A549 (cell line): ENCODE measurements around the gene DIAPH2. TPM values are rescaled to one million over a fixed set of nuclear protein-coding genes. Genes with fewer than 3 reads are reported as not detected.
A peak's percentile ranks its signal among the peaks of the same experiment; 100 is the strongest.

ENCODE experiments used
- ATAC-seq, 2 experiments: fragments of 200-7000 bp in 1 of 2; fragments of >200 bp in 1 of 2; cut with Nextera tagmentation in 1 of 2; cut with Tn5 transposase in 1 of 2; 3 replicates each; pipeline versions ENCODE4 v1.8.0 to v1.9.1; 2018 to 2020; ENCODE audit warnings: mild to moderate bottlenecking in 1 of 2, moderate library complexity in 1 of 2
- CTCF ChIA-PET: fragments of 300-600 bp; sonication (Branson Sonifier 250); formaldehyde crosslinking; extraction: SDS; loops from one replicate; lab custom pipeline; 2021; ENCODE audit warnings: antibody characterized with exemption, inconsistent platforms; lab: Yijun Ruan, JAX
- POLR2A ChIA-PET: fragments of 350-600 bp; formaldehyde crosslinking; extraction: SDS; loops from one replicate; lab custom pipeline; 2021; ENCODE audit warnings: antibody characterized with exemption, inconsistent platforms; lab: Yijun Ruan, JAX
- DNase-seq, 2 experiments: peaks; one replicate each; pipeline versions ENCODE4 v3.0.0 to v3.0.0-alpha.2; 2011 to 2016; ENCODE audit warnings: low read depth in 1 of 2, low spot score in 1 of 2
- FAIRE-seq: peaks from 2 replicates; lab custom pipeline; 2011; peaks lifted over from hg19 to GRCh38; lab: Jason Lieb, UNC
- H3K27ac ChIP-seq, 2 experiments: fragments of >200 bp; sonication (Bioruptor Twin); formaldehyde crosslinking; 3 replicates each; pipeline ENCODE4 v1.5.1; 2016 to 2017
- H3K4me1 ChIP-seq: fragments of >200 bp; sonication (Bioruptor Twin); formaldehyde crosslinking; 3 replicates; pipeline ENCODE4 v1.6.1; 2016
- H3K4me2 ChIP-seq: fragments of >200 bp; sonication (Bioruptor Twin); formaldehyde crosslinking; 3 replicates; pipeline ENCODE4 v1.6.1; 2016
- H3K4me3 ChIP-seq: fragments of >200 bp; sonication (Bioruptor Twin); formaldehyde crosslinking; 3 replicates; pipeline ENCODE4 v1.5.1; 2016
- H3K9me3 ChIP-seq: fragments of >200 bp; sonication (Bioruptor Twin); formaldehyde crosslinking; 3 replicates; pipeline ENCODE4 v1.6.1; 2016
- BCL3 ChIP-seq: fragments of >200 bp; sonication (Bioruptor Twin); formaldehyde crosslinking; IDR thresholded peaks from 3 replicates; pipeline ENCODE4 v1.6.1; 2016
- CBX8 ChIP-seq: fragments of 200-600 bp; sonication (generic); IDR thresholded peaks from 2 replicates; pipeline ENCODE4 v1.6.1; 2016
- CEBPB ChIP-seq, 2 experiments: fragments of >200 bp in 1 of 2; sonication (Bioruptor Twin) in 1 of 2; formaldehyde crosslinking in 1 of 2; IDR thresholded peaks; 2 replicates each; pipeline ENCODE4 v1.6.1; 2012 to 2016
- EHF ChIP-seq: fragments of 250-450 bp; sonication (Bioruptor Pico); IDR thresholded peaks from 2 replicates; pipeline ENCODE4 v1.5.0; 2020; ENCODE audit warnings: mild to moderate bottlenecking
- EHMT2 ChIP-seq: fragments of 200-600 bp; sonication (generic); IDR thresholded peaks from 2 replicates; pipeline ENCODE4 v1.6.1; 2016; ENCODE audit warnings: antibody characterized with exemption, low read depth, mild to moderate bottlenecking, moderate library complexity
- FOSL2 ChIP-seq, 2 experiments: fragments of 450-650 bp in 1 of 2; fragments of >200 bp in 1 of 2; sonication (Bioruptor Twin) in 1 of 2; formaldehyde crosslinking; IDR thresholded peaks; 2 replicates each; pipeline versions ENCODE4 v1.5.0 to v1.6.1; 2016 to 2020; ENCODE audit warnings: mild to moderate bottlenecking in 1 of 2, moderate library complexity in 1 of 2
- HES2 ChIP-seq: fragments of >200 bp; sonication (Bioruptor Twin); formaldehyde crosslinking; IDR thresholded peaks from 2 replicates; pipeline ENCODE4 v1.6.1; 2016
- HOXB13 ChIP-seq: fragments of 250-450 bp; sonication (Bioruptor Pico); IDR thresholded peaks from 2 replicates; pipeline ENCODE4 v1.5.0; 2020; ENCODE audit warnings: low read depth, mild to moderate bottlenecking, moderate library complexity
- JUN ChIP-seq, 2 experiments: fragments of >200 bp; sonication (Bioruptor Twin); formaldehyde crosslinking; IDR thresholded peaks; 2 replicates in 1 of 2; 3 replicates in 1 of 2; pipeline ENCODE4 v1.6.1; 2016 to 2017
- MAX ChIP-seq: IDR thresholded peaks from 2 replicates; pipeline ENCODE4 v1.6.1; 2012
- MYC ChIP-seq: IDR thresholded peaks from 2 replicates; pipeline ENCODE4 v1.6.1; 2012; ENCODE audit warnings: mild to moderate bottlenecking, inconsistent platforms, low read length, improper control_type of control experiment, borderline replicate concordance
- NFE2L2 ChIP-seq: fragments of 150-350 bp; conservative IDR thresholded peaks from 2 replicates; pipeline ENCODE4 v1.6.1; 2014; ENCODE audit warnings: low read length
- PBX3 ChIP-seq: IDR thresholded peaks from 2 replicates; pipeline ENCODE4 v1.6.1; 2012
- PHF8 ChIP-seq: fragments of 200-600 bp; sonication (generic); IDR thresholded peaks from 2 replicates; pipeline ENCODE4 v1.6.1; 2016; ENCODE audit warnings: low read depth, mild to moderate bottlenecking, antibody characterized with exemption, moderate library complexity, borderline replicate concordance
- RNF2 ChIP-seq: fragments of 200-600 bp; sonication (generic); IDR thresholded peaks from 2 replicates; pipeline ENCODE4 v1.6.1; 2016; ENCODE audit warnings: low read depth, mild to moderate bottlenecking, antibody characterized with exemption, moderate library complexity, borderline replicate concordance
- ZFP36 ChIP-seq: fragments of 450-650 bp; IDR thresholded peaks from 2 replicates; pipeline ENCODE4 v1.6.1; 2014; ENCODE audit warnings: borderline replicate concordance; ENCODE audit not compliant: partially characterized antibody
- ZNF302 ChIP-seq: fragments of 250-450 bp; sonication (Bioruptor Pico); IDR thresholded peaks from 2 replicates; pipeline ENCODE4 v1.9.0; 2021; ENCODE audit warnings: inconsistent platforms, mild to moderate bottlenecking, moderate library complexity
- WGBS: methylation state at CpG from one replicate; pipeline ENCODE4 v1.1.6; 2017; ENCODE audit errors: missing lambda C conversion rate; 5-methylcytosine and 5-hydroxymethylcytosine counted together
- polyA plus RNA-seq, 4 experiments: library from polyadenylated mRNA; depleted of rRNA in 3 of 4; stranded (reverse); fragments of >200 nt; fragmentation: RNase III in 1 of 4; extraction: RNeasy Plus Mini Kit Qiagen cat#74134 plus additional on column Dnase treatment in 1 of 4; gene quantifications; 2 replicates in 3 of 4; 3 replicates in 1 of 4; pipeline ENCODE4 v1.2.3, GENCODE V29; 2011 to 2017

DIAPH2 gene
- polyA plus RNA-seq, 2 of the 4 experiments (the other 2 are of a cell fraction): 3.7 to 10.0 TPM

- FAIRE-seq (peak; percentile 32), DNase-seq (no peak), ATAC-seq (no peak)
- no peaks in the 10 kb centered on the region for H3K4me1 ChIP-seq
- ChIA-PET CTCF (no interaction called here), POLR2A (no interaction called here)
- H3K4me2 ChIP-seq: peak overlapping the region; percentile 13; the same call in 1 of the 3 replicates
- no peaks in the 10 kb centered on the region for H3K9me3 ChIP-seq
- no peak overlapping the region for H3K4me3 ChIP-seq
- no peak for TF ChIP-seq MYC
- no peak for TF ChIP-seq PHF8
- TF ChIP-seq PBX3: no peak
- no peak for TF ChIP-seq HES2
- H3K27ac ChIP-seq: no peak overlapping the region
These were observed 944.9 kb downstream of the DIAPH2 start for GRCh38 chrX:97629597-97629985.

GRCh38 chrX:97633798-97634197 is 949.2 kb downstream of the DIAPH2 start:
- Histone ChIP-seq H3K4me2 (no peak overlapping the region), H3K4me3 (no peak overlapping the region), H3K4me1 (no peaks in the 10 kb centered on the region), H3K9me3 (no peaks in the 10 kb centered on the region), H3K27ac (no peak overlapping the region)
- FAIRE-seq: no peak
- ChIA-PET CTCF (no interaction called here), POLR2A (no interaction called here)
- no peak for ATAC-seq
- no peak for DNase-seq
- TF ChIP-seq ZNF302 (no peak), ZFP36 (no peak), MYC (no peak), JUN (IDR thresholded peaks at IDR 0.05) (no peak), EHF (no peak), MAX (no peak)
- WGBS: 2% methylated on average over 4 of the region's 4 CpGs

- DNase-seq: no peak
- WGBS: 66% methylated on average over 5 of the region's 5 CpGs
- no peak for FAIRE-seq
- ChIA-PET CTCF (no interaction called here), POLR2A (no interaction called here)
- no peak for TF ChIP-seq EHMT2
- TF ChIP-seq FOSL2 (IDR thresholded peaks at IDR 0.05): no peak
- no peak for TF ChIP-seq FOSL2 (CRISPR knock-in tag; IDR thresholded peaks at IDR 0.05)
- no peak for TF ChIP-seq JUN (IDR thresholded peaks at IDR 0.05)
- TF ChIP-seq RNF2: no peak
- no peak for TF ChIP-seq PHF8
- TF ChIP-seq MAX: no peak
- no peak for TF ChIP-seq CEBPB (IDR thresholded peaks at IDR 0.05)
- TF ChIP-seq, all 56 proteins: peak for 0
- H3K4me2 ChIP-seq: no peak overlapping the region
- no peak overlapping the region for H3K27ac ChIP-seq
- no peak overlapping the region for H3K4me3 ChIP-seq
- no peaks in the 10 kb centered on the region for H3K4me1 ChIP-seq
- no peak for ATAC-seq
- no peaks in the 10 kb centered on the region for H3K9me3 ChIP-seq
These were observed 952.0 kb downstream of the DIAPH2 start for GRCh38 chrX:97636473-97637140.

GRCh38 chrX:97637289-97637688 is 952.6 kb downstream of the DIAPH2 start:
- DNase-seq: no peak
- CTCF ChIA-PET: no interaction called here
- Histone ChIP-seq H3K27ac (no peak overlapping the region), H3K4me2 (no peak overlapping the region), H3K9me3 (no peaks in the 10 kb centered on the region), H3K4me1 (no peaks in the 10 kb centered on the region), H3K4me3 (no peak overlapping the region)
- no peak for ATAC-seq
- WGBS: 24% methylated on average over 2 of the region's 2 CpGs
- FAIRE-seq: no peak
- TF ChIP-seq NFE2L2: no peak
- TF ChIP-seq BCL3: no peak
- TF ChIP-seq HOXB13 (CRISPR knock-in tag): no peak
- TF ChIP-seq CBX8: no peak
- POLR2A ChIA-PET: no interaction called here
